IMR-90 (cell line): ENCODE data around the gene ARHGEF3.

ENCODE experiments used
- BHLHE40 ChIP-seq: fragments of 150-350 bp; IDR thresholded peaks from 2 replicates; pipeline ENCODE4 v1.6.1; 2016; ENCODE audit warnings: mild to moderate bottlenecking, low read depth, low read length
- CEBPB ChIP-seq: IDR thresholded peaks from 2 replicates; pipeline ENCODE4 v1.6.1; 2012; ENCODE audit warnings: low read depth, low read length, improper control_type of control experiment
- CHD1 ChIP-seq: IDR thresholded peaks from 2 replicates; pipeline ENCODE4 v1.6.1; 2012; ENCODE audit warnings: low read depth, low read length, improper control_type of control experiment
- MAZ ChIP-seq: IDR thresholded peaks from 2 replicates; pipeline ENCODE4 v1.6.1; 2012; ENCODE audit warnings: low read depth, mild to moderate bottlenecking, low read length, improper control_type of control experiment, moderate library complexity, borderline replicate concordance
- MXI1 ChIP-seq: IDR thresholded peaks from 2 replicates; pipeline ENCODE4 v1.6.1; 2012; ENCODE audit warnings: low read depth, mild to moderate bottlenecking, low read length, moderate library complexity, borderline replicate concordance
- POLR2A ChIP-seq: IDR thresholded peaks from 2 replicates; pipeline ENCODE4 v1.6.1; 2012; ENCODE audit warnings: mild to moderate bottlenecking, low read depth, low read length
- RAD21 ChIP-seq: IDR thresholded peaks from 2 replicates; pipeline ENCODE4 v1.6.1; 2012; ENCODE audit warnings: low read length, improper control_type of control experiment
- RCOR1 ChIP-seq: IDR thresholded peaks from 2 replicates; pipeline ENCODE4 v1.6.1; 2012; ENCODE audit warnings: mild to moderate bottlenecking, low read length, improper control_type of control experiment; ENCODE audit not compliant: insufficient replicate concordance
- SMC3 ChIP-seq: fragments of 150-350 bp; IDR thresholded peaks from 2 replicates; pipeline ENCODE4 v1.6.1; 2016; ENCODE audit warnings: low read depth, mild to moderate bottlenecking, antibody characterized with exemption, low read length, moderate library complexity
- TF ChIP-seq, protein P1 (sequence below): conservative IDR thresholded peaks from 2 replicates; pipeline ENCODE4 v1.5.1; 2012; ENCODE audit warnings: mild to moderate bottlenecking, low read depth, low read length, improper control_type of control experiment

DNA sequence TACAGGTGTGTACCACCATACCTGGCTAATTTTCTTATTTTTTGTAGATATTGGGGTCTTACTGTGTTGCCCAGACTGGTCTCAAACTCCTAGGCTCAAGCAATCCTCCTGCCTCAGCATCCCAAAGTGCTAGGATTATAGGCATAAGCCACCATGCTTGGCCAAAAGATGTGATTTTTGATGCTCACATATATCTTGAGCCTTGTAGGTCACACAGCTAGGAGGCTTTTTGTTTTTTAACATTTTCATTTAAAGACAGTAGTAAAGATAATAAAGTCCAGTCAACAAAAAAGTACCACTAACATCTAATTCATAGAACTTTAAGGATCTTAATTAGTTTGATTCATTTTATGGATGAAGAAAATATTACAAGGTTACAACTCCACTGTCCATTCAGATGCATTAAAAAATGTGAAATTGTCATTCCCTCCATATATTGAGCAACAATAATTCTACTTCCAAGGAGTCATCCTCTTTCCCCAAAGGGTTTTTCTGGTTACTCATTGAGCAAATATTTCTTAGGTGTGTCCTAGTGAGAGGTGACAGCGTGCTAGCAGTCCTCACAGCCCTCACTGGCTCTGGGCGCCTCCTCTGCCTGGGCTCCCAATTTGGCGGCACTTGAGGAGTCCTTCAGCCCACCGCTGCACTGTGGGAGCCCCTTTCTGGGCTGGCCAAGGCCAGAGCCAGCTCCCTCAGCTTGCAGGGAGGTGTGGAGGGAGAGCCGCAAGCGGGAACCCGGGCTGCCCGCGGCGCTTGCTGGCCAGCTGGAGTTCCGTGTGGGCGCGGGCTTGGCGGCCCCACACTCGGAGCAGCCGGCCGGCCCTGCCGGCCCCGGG is 110.4 kb downstream of the ARHGEF3 start:
- no peak for TF ChIP-seq POLR2A
- TF ChIP-seq, protein P1, sequence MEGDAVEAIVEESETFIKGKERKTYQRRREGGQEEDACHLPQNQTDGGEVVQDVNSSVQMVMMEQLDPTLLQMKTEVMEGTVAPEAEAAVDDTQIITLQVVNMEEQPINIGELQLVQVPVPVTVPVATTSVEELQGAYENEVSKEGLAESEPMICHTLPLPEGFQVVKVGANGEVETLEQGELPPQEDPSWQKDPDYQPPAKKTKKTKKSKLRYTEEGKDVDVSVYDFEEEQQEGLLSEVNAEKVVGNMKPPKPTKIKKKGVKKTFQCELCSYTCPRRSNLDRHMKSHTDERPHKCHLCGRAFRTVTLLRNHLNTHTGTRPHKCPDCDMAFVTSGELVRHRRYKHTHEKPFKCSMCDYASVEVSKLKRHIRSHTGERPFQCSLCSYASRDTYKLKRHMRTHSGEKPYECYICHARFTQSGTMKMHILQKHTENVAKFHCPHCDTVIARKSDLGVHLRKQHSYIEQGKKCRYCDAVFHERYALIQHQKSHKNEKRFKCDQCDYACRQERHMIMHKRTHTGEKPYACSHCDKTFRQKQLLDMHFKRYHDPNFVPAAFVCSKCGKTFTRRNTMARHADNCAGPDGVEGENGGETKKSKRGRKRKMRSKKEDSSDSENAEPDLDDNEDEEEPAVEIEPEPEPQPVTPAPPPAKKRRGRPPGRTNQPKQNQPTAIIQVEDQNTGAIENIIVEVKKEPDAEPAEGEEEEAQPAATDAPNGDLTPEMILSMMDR, result no peak
- TF ChIP-seq CEBPB, result peak; percentile 52; the same call in 1 of the 2 replicates
- no peak for TF ChIP-seq SMC3
- no peak for TF ChIP-seq BHLHE40
- TF ChIP-seq MAZ, result no peak
- TF ChIP-seq MXI1, result no peak
- no peak for TF ChIP-seq RCOR1
- TF ChIP-seq RAD21, result no peak
- no peak for TF ChIP-seq CHD1
